Effector CD4-positive, alpha-beta T cell (primary cell): ENCODE results near the gene MMP2.

ENCODE experiments used
- DNase-seq: peaks from one replicate; pipeline ENCODE4 v3.0.0-alpha.2; 2020

MMP2 gene

GRCh38 chr16:55521792-55522191, 42.8 kb downstream of the MMP2 start:
- no peak for DNase-seq

DNA sequence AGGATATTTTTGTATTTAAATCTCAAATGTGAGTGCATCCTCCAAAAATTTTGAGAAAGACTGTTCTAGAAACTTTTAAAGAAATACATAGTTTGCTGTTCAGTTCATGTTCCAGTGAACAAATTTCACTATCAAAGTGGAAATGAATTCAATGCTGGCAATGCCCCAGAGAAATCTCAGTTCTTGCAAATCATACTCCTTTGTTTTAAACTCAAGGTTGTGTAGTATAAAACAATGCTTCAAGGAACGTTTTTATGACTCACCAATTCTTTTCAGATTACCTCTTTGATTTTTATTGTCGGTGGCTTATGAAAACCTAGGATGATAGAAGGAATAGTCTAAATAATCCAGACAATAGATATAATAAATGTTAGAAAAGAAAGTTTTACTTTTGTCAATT, 47.4 kb downstream of the MMP2 start:
- no peak for DNase-seq

DNA sequence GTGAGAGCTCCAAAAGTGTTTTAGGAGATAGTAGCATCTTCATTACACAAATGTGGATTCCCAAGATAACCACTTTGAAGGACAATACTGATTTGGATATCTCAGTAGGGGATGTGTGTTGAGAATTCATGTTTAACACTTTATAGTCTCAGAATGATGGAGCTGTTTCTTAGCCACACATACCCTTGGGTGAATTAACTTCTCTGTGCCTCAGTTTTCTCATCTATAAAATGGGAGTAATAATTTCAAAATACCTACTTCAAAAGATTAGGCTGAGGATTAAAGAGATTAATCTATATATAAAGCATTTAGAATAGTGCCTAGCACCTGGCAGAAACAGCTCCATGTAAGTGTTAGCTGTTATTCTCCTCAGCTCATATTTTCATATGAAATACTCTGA, 48.9 kb downstream of the MMP2 start:
- no peak for DNase-seq

DNA sequence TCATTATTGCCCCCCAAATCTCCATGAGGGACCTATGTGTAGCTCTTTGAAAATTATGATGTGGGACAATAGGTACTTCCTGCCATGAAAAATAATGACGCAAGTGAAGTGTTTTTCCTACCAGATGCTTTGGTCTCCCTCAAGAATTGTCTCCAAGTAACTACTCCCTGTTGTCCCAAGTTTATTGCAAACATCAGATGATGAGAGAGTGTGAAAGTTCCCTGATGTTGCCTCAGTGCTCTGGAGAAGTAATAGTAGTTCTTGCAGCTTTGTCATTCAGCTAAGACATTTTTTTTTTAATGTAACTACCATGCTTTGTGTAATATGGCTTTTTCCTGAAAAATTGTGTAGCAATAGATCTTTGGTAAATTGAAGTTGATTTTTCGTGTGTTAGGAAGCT, 50.0 kb downstream of the MMP2 start:
- DNase-seq, result no peak

- no peak for DNase-seq
Measured at GRCh38 chr16:55530316-55530856, 51.4 kb downstream of the MMP2 start.

DNA sequence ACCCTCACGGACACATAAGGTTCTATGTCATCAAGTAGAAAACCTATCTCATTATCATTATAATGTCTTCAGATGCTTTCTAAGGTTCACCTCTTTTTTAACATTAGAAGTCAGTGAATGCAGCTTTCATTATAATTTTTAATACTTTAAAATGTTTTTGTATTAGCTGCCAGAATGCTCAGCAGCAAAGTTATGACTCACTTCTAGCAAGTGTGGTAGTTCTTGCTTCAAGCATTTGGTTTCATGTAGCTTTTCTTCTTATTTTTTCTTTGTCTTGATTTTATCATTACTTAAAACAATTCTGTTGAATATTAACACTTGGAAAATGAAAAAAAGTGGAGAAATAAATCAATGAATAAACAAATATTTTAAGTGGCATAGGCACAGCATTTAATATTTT, 53.2 kb downstream of the MMP2 start:
- no peak for DNase-seq

DNA sequence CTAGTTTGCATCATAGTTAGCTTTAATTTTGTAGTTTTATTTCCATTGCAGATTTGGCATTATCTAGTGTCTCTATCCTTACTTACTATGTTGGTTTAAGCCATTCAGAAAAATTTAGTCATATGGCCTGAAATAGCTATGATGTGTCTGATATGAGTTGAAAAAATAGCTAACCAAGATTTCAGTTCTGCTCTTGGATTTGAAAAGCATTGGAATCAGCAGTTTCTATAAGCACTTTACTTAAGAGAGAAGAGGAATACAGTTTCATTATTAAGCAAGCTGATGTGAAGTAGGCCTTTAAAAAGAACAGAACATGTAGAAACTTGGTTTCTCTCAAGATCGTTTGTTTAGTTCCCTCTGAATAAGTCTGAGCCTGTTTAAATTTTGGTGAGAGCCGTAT, 55.8 kb downstream of the MMP2 start:
- no peak for DNase-seq

GRCh38 chr16:55539049-55539448, 60.1 kb downstream of the MMP2 start:
- DNase-seq, result no peak

- no peak for DNase-seq
Measured at GRCh38 chr16:55539488-55539887, 60.5 kb downstream of the MMP2 start.

DNA sequence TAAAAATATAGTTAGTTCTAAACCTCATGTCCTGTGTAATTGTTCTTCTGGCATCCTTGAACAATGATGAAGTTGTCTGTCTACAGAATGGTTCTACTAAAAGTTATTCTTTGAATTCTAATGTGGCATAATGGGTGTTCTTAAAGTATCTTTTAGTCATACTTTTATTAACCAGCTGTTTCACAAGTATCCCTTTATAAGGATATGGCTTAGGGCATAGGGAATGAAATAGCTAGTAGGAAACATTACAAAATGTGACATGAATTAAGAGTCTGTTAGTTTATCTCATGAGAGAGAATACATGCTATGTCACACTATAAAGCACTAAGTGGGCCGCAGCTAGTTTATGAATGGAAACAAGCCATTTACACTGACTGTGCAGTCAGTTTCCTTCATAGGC, 61.2 kb downstream of the MMP2 start:
- no peak for DNase-seq

GRCh38 chr16:55542459-55543082, 63.6 kb downstream of the MMP2 start:
- no peak for DNase-seq

- no peak for DNase-seq
Measured at GRCh38 chr16:55543472-55543871, 64.5 kb downstream of the MMP2 start.

- no peak for DNase-seq
Measured at GRCh38 chr16:55552621-55553020, 73.6 kb downstream of the MMP2 start.

- no peak for DNase-seq
Measured at GRCh38 chr16:55555436-55555835, 76.4 kb downstream of the MMP2 start.
